SU-DHL-6 (cell line): ENCODE data around the gene ARHGEF1.

Experiments used
- H2AFZ ChIP-seq: fragments of 200-600 bp; sonication (generic); 2 replicates; pipeline ENCODE4 v1.6.1; 2014; ENCODE audit warnings: low read depth, mild to moderate bottlenecking, moderate library complexity, mixed read lengths, antibody characterized with exemption, low read length; ENCODE audit not compliant: severe bottlenecking
- H3F3A ChIP-seq: fragments of 200-600 bp; shearing (Covaris generic); 2 replicates; pipeline ENCODE4 v1.6.0; 2016; ENCODE audit warnings: antibody characterized with exemption, mild to moderate bottlenecking; ENCODE audit not compliant: insufficient read depth
- H3K27ac ChIP-seq: fragments of 200-600 bp; sonication (generic); 2 replicates; pipeline ENCODE4 v1.5.1; 2016; ENCODE audit warnings: low read depth, mild to moderate bottlenecking, low read length, moderate library complexity, mixed read lengths
- H3K27me3 ChIP-seq: fragments of 200-600 bp; sonication (generic), shearing (Covaris generic); 2 replicates; pipeline ENCODE4 v1.6.0; 2014; ENCODE audit warnings: mild to moderate bottlenecking, low read length
- H3K36me3 ChIP-seq: fragments of 200-600 bp; sonication (generic); 2 replicates; pipeline ENCODE4 v1.6.1; 2014; ENCODE audit warnings: mild to moderate bottlenecking, low read length, mixed read lengths
- H3K4me2 ChIP-seq: fragments of 300-600, 200-600 bp; shearing (Covaris generic), sonication (generic); 2 replicates; pipeline ENCODE4 v1.6.0; 2014; ENCODE audit warnings: low read length, low read depth, mild to moderate bottlenecking; ENCODE audit not compliant: poor library complexity, severe bottlenecking
- H3K4me3 ChIP-seq: fragments of 200-600 bp; sonication (generic); 2 replicates; pipeline ENCODE4 v1.5.1; 2014; ENCODE audit warnings: antibody characterized with exemption, low read length, mild to moderate bottlenecking, mixed read lengths; ENCODE audit not compliant: insufficient read depth, poor library complexity, severe bottlenecking
- H3K79me2 ChIP-seq: fragments of 200-600 bp; sonication (generic); 2 replicates; pipeline ENCODE4 v1.6.1; 2014; ENCODE audit warnings: mild to moderate bottlenecking, low read length, moderate library complexity; ENCODE audit not compliant: insufficient read depth
- H3K9ac ChIP-seq: fragments of 200-600 bp; sonication (generic); 2 replicates; pipeline ENCODE4 v1.7.0; 2014; ENCODE audit warnings: mild to moderate bottlenecking, low read length
- H3K9me2 ChIP-seq: fragments of 200-600 bp; sonication (generic); replicated peaks from 2 replicates; pipeline ENCODE4 v1.6.1; 2014; ENCODE audit warnings: low read length; ENCODE audit not compliant: insufficient read depth
- H3K9me3 ChIP-seq: fragments of 200-600 bp; sonication (generic); 2 replicates; pipeline ENCODE4 v1.6.1; 2014; ENCODE audit warnings: low read length, mixed read lengths; ENCODE audit not compliant: insufficient read depth
- H4K20me1 ChIP-seq: fragments of 200-600 bp; sonication (generic); 2 replicates; pipeline ENCODE4 v1.6.1; 2014; ENCODE audit warnings: low read depth, mild to moderate bottlenecking, antibody characterized with exemption, low read length, moderate library complexity, mixed read lengths
- CTCF ChIP-seq: fragments of 200-600 bp; sonication (generic); IDR thresholded peaks from one replicate; pipeline ENCODE4 v1.5.1; 2017; ENCODE audit warnings: antibody characterized with exemption, mild to moderate bottlenecking, low read length, moderate library complexity; ENCODE audit not compliant: insufficient read depth, poor library complexity, severe bottlenecking
- EZH2phosphoT487 ChIP-seq: fragments of 200-600 bp; sonication (generic), shearing (Covaris generic); conservative IDR thresholded peaks from 2 replicates; pipeline ENCODE4 v1.6.1; 2018; ENCODE audit warnings: mild to moderate bottlenecking, antibody characterized with exemption, low read length, moderate library complexity, mixed read lengths

The ARHGEF1 gene

GRCh38 chr19:41909706-41910105 is 26.7 kb downstream of the ARHGEF1 start:
- no peaks in the 10 kb centered on the region for H3K36me3 ChIP-seq
- peak overlapping the region; percentile 99 for H3K27ac ChIP-seq
- no peaks in the 10 kb centered on the region for H3K9me3 ChIP-seq
- TF ChIP-seq EZH2phosphoT487 (no peak), CTCF (no peak)
- no peaks in the 10 kb centered on the region for H4K20me1 ChIP-seq
- peak overlapping the region; percentile 100; the same call in 1 of the 2 replicates for H3K9ac ChIP-seq
- peaks cover 90% of the 10 kb centered on the region for H3F3A ChIP-seq
- H3K9me2 ChIP-seq = no peaks in the 10 kb centered on the region
- no peak overlapping the region for H3K4me3 ChIP-seq
- peaks cover 27% of the 10 kb centered on the region for H3K79me2 ChIP-seq
- no peak overlapping the region for H2AFZ ChIP-seq
- no peaks in the 10 kb centered on the region for H3K27me3 ChIP-seq
- peak overlapping the region; percentile 95 for H3K4me2 ChIP-seq

GRCh38 chr19:41910240-41910991 is 27.4 kb downstream of the ARHGEF1 start:
- no peak overlapping the region for H2AFZ ChIP-seq
- H3K4me2 ChIP-seq = peak overlapping the region; percentile 95
- H3K9me2 ChIP-seq = no peaks in the 10 kb centered on the region
- H3K27me3 ChIP-seq = no peaks in the 10 kb centered on the region
- peaks cover 31% of the 10 kb centered on the region for H3K79me2 ChIP-seq
- TF ChIP-seq CTCF (no peak), EZH2phosphoT487 (no peak)
- peak overlapping the region; percentile 99 for H3K27ac ChIP-seq
- no peaks in the 10 kb centered on the region for H3K36me3 ChIP-seq
- no peaks in the 10 kb centered on the region for H3K9me3 ChIP-seq
- peak overlapping the region; percentile 75 for H3K4me3 ChIP-seq
- H3F3A ChIP-seq = peaks cover 87% of the 10 kb centered on the region
- H4K20me1 ChIP-seq = no peaks in the 10 kb centered on the region
- peak overlapping the region; percentile 100 for H3K9ac ChIP-seq

- H3K27ac ChIP-seq = peak overlapping the region; percentile 99
- H3K4me3 ChIP-seq = peak overlapping the region; percentile 75
- no peaks in the 10 kb centered on the region for H3K36me3 ChIP-seq
- no peaks in the 10 kb centered on the region for H3K27me3 ChIP-seq
- H4K20me1 ChIP-seq = no peaks in the 10 kb centered on the region
- H3K79me2 ChIP-seq = peaks cover 39% of the 10 kb centered on the region
- peak overlapping the region; percentile 95 for H3K4me2 ChIP-seq
- peak overlapping the region; percentile 100 for H3K9ac ChIP-seq
- H3K9me3 ChIP-seq = no peaks in the 10 kb centered on the region
- no peak overlapping the region for H2AFZ ChIP-seq
- TF ChIP-seq CTCF (no peak), EZH2phosphoT487 (no peak)
- H3F3A ChIP-seq = peaks cover 82% of the 10 kb centered on the region
- H3K9me2 ChIP-seq = no peaks in the 10 kb centered on the region
Measured at GRCh38 chr19:41910992-41911888, 28.3 kb downstream of the ARHGEF1 start.
